Central memory CD8-positive, alpha-beta T cell (primary cell): ENCODE results near the gene MCAT.

Experiments used
- ATAC-seq: fragments of 150-1000 bp; cut with Tn5 transposase; replicated peaks from 2 replicates; pipeline ENCODE4 v1.10.0; 2022; ENCODE audit warnings: mild to moderate bottlenecking, moderate FRiP score, moderate number of reproducible peaks; ENCODE audit not compliant: poor library complexity, severe bottlenecking; ENCODE audit errors: extremely low read depth
- DNase-seq, 2 donors: peaks; one replicate each; pipeline ENCODE4 v3.0.0; 2021; ENCODE audit warnings: low spot score in 2 of 2
- H3K27ac Mint-ChIP-seq: one replicate; pipeline ENCODE4 v1.8.0; 2022; ENCODE audit warnings: low read depth, mild to moderate bottlenecking, moderate library complexity, mixed read lengths
- H3K27me3 Mint-ChIP-seq: one replicate; pipeline ENCODE4 v1.8.0; 2022; ENCODE audit warnings: mixed read lengths
- H3K36me3 Mint-ChIP-seq: one replicate; pipeline ENCODE4 v1.8.0; 2022; ENCODE audit warnings: mild to moderate bottlenecking, moderate library complexity, mixed read lengths; ENCODE audit not compliant: insufficient read depth
- H3K4me1 Mint-ChIP-seq: one replicate; pipeline ENCODE4 v1.8.0; 2022; ENCODE audit warnings: mixed read lengths
- H3K4me3 Mint-ChIP-seq: one replicate; pipeline ENCODE4 v1.8.0; 2022; ENCODE audit warnings: mild to moderate bottlenecking, moderate library complexity, mixed read lengths
- H3K9me3 Mint-ChIP-seq: one replicate; pipeline ENCODE4 v1.8.0; 2022; ENCODE audit warnings: mixed read lengths

Gene MCAT

DNA sequence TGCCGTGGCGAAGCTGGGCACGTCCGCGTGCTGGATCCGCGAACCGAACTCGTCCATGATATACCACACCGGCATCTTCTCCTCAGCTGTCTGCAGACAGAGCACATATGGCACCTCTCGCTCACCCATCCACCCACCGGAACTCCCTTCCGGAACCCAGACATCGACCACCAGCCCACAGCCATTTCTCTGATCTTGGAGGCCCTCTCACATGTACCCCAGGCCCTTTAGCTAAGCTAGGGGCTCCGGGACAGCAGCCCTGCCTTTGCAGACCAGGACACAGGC is 36.7 kb upstream of the MCAT start:
- Mint-ChIP-seq H3K27ac (no peak overlapping the region), H3K36me3 (peaks cover 9% of the 10 kb centered on the region), H3K4me1 (peaks cover 12% of the 10 kb centered on the region), H3K9me3 (no peaks in the 10 kb centered on the region), H3K27me3 (no peaks in the 10 kb centered on the region), H3K4me3 (no peak overlapping the region)
- no peak for DNase-seq
- ATAC-seq, result no peak

DNA sequence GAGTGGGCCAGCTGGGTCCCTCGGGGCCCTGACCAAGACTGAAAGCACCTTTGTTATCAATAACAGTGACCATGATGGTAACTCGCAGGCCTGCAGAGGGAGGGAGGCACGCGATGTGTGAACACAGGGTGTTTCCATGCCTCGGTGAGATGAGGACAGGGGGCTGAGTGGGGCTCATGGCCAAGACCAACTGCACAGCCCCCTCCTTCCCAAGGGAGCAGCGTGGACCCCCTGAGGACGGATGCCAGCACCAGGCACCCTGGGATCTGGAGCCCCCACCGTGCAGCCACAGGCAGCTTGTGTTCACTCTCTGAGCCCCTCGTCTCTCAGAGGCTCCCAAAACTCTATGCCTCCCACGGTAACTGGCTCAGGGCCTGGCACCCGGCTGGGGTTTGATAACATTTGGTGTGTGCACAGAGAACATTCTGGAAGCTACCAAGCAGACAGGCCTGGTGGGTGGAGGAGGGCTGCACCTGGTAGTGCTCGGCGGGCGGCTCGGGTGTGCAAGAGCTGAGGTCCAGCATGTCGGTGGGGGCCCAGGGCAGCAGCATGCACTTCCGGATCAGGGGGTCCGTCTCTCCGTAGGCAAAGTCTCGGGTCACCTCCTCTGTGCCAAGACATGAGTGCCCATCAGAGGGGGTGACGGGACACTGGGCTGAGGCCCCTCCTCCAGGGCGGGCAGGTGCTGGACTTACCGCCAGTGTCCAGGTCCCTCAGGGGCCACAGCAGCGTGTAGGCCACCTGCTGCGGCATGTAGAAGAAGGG is 36.1 kb upstream of the MCAT start:
- H3K27ac Mint-ChIP-seq, result no peak overlapping the region
- no peaks in the 10 kb centered on the region for H3K27me3 Mint-ChIP-seq
- ATAC-seq (no peak), DNase-seq (no peak)
- no peaks in the 10 kb centered on the region for H3K9me3 Mint-ChIP-seq
- H3K36me3 Mint-ChIP-seq, result peaks cover 9% of the 10 kb centered on the region
- peaks cover 9% of the 10 kb centered on the region for H3K4me1 Mint-ChIP-seq
- H3K4me3 Mint-ChIP-seq, result no peak overlapping the region

DNA sequence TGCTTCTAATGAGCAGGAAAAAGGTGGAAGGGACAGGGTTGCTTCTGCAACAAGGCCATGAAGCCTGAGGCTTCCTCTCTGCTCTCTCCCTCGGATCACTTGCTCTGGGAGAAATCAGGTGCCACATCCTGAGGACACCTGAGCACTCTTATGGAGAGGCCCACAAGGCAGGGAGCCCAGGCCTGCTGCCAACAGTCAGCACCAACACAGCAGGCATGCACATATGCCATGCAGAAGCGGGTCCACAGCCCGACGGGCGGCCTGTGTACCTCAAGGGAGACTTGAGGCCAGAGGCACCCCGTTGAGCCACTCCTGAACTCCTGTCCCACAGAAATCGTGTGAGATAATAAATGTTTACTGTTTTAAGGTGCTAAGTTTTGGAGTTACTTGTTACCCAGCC is 34.3 kb upstream of the MCAT start:
- Mint-ChIP-seq H3K27me3 (no peaks in the 10 kb centered on the region), H3K27ac (no peak overlapping the region), H3K36me3 (peaks cover 12% of the 10 kb centered on the region), H3K9me3 (no peaks in the 10 kb centered on the region), H3K4me1 (peaks cover 5% of the 10 kb centered on the region), H3K4me3 (no peak overlapping the region)
- no peak for ATAC-seq
- DNase-seq, result no peak

DNA sequence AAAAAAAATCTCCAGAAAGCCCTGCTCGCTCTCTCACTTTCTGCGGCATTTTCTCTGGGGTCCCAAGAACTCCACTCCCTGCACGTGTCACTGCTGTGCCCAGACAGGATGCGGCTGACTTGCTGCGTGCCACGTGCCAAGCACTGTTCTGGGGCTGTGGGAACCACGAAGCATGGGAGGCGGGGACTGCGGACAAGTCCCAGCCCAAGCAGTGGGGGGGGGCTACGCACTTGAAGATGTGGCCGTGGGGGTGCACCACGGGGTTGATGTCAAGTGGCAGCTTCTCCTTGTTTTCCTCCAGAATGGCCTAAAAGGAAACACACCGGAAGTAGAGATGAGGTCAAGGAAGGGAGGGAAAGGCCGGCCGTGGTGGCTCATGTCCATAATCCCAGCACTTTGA is 32.9 kb upstream of the MCAT start:
- H3K27me3 Mint-ChIP-seq, result no peaks in the 10 kb centered on the region
- no peaks in the 10 kb centered on the region for H3K4me1 Mint-ChIP-seq
- no peak overlapping the region for H3K4me3 Mint-ChIP-seq
- DNase-seq (no peak), ATAC-seq (no peak)
- H3K27ac Mint-ChIP-seq, result no peak overlapping the region
- peaks cover 12% of the 10 kb centered on the region for H3K36me3 Mint-ChIP-seq
- H3K9me3 Mint-ChIP-seq, result no peaks in the 10 kb centered on the region

DNA sequence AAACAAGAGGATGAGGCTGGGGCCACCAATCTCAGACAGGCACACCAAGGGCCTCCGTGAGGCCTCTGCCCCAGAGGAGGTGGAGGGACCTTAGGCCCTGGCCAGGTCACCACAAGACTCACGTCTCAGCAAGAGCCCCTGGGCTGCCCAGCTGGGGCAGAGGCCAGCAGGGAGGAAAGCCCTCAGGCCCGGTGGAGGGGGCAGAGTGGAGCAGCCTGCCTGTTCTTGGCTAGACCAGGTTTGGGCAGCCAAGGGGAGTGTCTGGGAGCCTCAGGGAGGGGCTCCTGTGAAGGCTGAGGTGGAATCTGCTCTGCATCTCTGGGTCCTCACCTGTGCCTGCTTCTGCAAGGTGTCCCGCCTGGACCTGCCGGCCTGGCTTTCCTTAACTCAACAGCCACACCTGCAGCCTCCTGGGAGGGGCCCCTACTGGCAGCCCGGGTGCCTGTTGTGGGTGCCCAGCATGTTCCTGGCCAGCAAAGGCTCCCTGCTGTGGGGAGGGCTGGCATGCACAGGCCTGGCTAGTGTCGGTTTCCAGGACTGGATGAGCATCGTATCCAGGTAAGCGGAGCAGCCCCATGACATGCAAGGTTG is 31.8 kb upstream of the MCAT start:
- DNase-seq (no peak), ATAC-seq (no peak)
- Mint-ChIP-seq H3K4me3 (no peak overlapping the region), H3K36me3 (peaks cover 13% of the 10 kb centered on the region), H3K9me3 (no peaks in the 10 kb centered on the region), H3K27me3 (no peaks in the 10 kb centered on the region), H3K4me1 (no peaks in the 10 kb centered on the region), H3K27ac (no peak overlapping the region)

DNA sequence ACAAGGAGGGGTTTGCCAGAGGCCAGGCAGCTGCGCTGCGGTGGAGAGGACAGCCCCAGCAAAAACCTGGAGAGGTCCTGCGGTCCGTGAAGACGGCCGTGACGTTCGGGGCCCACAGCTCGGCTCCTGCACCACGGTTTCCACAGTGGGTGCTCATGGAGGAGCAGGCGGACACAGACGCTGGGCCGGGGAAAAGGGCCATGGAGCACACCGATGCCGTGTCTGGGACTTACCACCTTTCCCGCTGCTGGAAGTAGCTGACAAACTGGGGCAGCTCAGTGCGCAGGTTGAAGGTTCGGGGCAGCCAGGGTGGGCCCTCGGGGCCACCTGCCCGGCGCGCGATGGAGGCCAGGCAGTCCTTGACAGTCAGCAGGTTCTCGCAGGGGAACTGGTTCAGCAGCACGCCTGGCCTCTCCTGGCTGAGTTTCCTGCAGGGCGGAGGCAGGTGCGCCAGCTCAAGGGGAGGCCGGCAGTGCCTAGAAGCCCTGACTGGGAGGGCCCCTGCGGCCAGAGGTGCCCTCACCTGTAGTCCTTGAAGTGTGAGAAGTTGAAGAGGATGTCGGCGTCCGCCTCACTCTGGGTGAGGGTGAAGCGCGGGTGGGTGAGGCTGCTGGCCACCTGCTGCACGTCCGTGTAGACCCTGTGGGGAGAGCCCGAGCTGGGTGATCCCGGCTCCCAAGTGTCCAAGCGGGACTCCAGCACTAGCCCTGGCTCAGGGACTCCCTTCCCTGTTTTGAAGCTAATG is 30.9 kb upstream of the MCAT start:
- peaks cover 13% of the 10 kb centered on the region for H3K36me3 Mint-ChIP-seq
- DNase-seq (no peak), ATAC-seq (no peak)

DNA sequence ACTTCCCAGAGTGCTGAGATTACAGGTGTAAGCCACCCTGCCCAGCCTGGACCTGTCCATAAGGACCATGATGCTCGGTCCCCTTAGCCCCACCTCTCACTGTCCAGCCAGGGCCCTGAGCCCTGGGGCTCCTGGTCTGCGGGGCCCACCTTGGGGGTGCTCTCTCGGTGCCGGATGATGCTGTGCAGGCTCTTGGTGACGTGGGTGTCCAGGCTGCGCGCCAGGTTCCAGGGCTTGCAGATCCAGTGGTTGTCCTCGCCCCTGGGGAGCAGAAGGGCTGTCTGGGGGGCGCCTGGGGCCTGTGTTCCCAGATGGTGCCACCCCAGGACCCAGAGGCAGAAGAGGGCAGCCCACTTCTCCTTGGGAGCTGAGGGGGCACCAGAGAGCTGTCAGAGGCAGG is 30.4 kb upstream of the MCAT start:
- Mint-ChIP-seq H3K36me3 (peaks cover 10% of the 10 kb centered on the region), H3K4me1 (no peaks in the 10 kb centered on the region), H3K27ac (no peak overlapping the region), H3K4me3 (no peak overlapping the region), H3K9me3 (no peaks in the 10 kb centered on the region), H3K27me3 (no peaks in the 10 kb centered on the region)
- ATAC-seq (no peak), DNase-seq (no peak)

More for the DNA sequence above, 30.9 kb upstream of the MCAT start:
- Mint-ChIP-seq H3K27ac (no peak overlapping the region), H3K4me1 (no peaks in the 10 kb centered on the region), H3K9me3 (no peaks in the 10 kb centered on the region), H3K4me3 (no peak overlapping the region), H3K27me3 (no peaks in the 10 kb centered on the region)

DNA sequence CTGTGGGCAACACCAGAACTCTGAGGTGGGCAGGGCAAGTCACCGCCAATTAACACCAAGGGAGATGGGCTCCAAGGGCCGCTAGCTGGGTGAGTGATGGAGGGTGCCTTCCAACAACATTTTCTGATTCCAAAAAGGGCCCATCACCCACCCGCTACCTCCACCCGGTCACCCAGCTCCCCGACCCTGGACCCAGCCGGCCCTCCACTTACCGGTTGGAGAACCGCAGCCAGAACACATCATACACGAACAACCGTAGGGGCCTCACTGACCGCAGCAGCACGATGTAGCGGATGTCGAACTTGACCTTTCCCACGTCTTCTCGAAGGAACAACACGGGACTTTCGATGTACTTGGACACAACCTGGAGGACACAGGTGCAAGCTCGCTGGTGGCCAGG is 29.0 kb upstream of the MCAT start:
- Mint-ChIP-seq H3K27ac (no peak overlapping the region), H3K36me3 (peaks cover 10% of the 10 kb centered on the region), H3K27me3 (no peaks in the 10 kb centered on the region), H3K9me3 (no peaks in the 10 kb centered on the region), H3K4me3 (no peak overlapping the region), H3K4me1 (no peaks in the 10 kb centered on the region)
- DNase-seq, result no peak
- no peak for ATAC-seq

DNA sequence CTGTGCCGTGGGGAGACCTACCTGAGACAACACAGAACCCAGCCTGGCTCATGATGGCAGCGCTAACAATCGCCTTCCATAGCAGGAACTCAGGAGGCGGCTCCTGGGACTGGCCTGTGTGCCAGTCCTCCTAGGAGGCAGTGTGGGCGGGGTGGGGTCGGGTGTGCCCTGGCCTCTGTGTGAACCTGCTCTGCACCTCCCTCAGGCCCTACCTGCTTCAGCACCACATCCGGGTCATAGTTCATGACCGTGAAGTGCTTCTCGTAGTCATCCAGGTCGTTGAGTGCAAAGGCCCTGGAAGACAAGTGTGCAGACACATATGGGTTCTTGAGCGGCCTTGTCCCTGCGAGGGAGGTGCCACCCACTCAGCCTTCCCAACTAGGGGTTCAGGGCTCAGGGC is 28.4 kb upstream of the MCAT start:
- H3K9me3 Mint-ChIP-seq, result no peaks in the 10 kb centered on the region

DNA sequence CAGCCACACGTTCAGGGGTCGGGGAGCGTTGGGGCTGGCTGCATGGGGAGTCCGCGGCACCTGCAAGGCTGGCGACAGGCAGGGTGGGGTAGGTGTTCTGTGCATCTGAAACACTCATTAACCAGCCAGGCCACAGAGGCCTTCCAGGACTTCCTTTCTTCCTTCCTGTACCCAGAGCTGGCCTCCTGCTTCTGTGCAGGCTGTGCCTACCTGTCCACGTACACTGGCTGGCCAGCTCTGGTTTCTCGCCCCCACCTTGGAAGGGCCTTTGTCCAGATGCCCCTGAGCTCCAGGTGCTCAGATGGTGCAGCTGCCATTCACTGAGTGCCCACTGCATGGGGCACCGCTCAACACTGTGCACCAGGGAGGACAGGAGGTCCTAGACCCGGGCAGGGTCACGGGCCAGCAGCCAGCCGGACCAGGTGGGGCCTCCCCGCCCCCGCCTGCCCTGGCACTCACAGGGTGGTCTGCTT is 27.9 kb upstream of the MCAT start:
- no peaks in the 10 kb centered on the region for H3K27me3 Mint-ChIP-seq
- no peaks in the 10 kb centered on the region for H3K9me3 Mint-ChIP-seq
- ATAC-seq (no peak), DNase-seq (no peak)
- peak overlapping the region; percentile 16 for H3K27ac Mint-ChIP-seq
- peaks cover 14% of the 10 kb centered on the region for H3K36me3 Mint-ChIP-seq
- H3K4me1 Mint-ChIP-seq, result no peaks in the 10 kb centered on the region
- H3K4me3 Mint-ChIP-seq, result no peak overlapping the region

More for the DNA sequence above, 28.4 kb upstream of the MCAT start:
- Mint-ChIP-seq H3K27me3 (no peaks in the 10 kb centered on the region), H3K27ac (peak overlapping the region; percentile 16), H3K4me1 (no peaks in the 10 kb centered on the region), H3K4me3 (no peak overlapping the region), H3K36me3 (peaks cover 10% of the 10 kb centered on the region)
- ATAC-seq (no peak), DNase-seq (no peak)

DNA sequence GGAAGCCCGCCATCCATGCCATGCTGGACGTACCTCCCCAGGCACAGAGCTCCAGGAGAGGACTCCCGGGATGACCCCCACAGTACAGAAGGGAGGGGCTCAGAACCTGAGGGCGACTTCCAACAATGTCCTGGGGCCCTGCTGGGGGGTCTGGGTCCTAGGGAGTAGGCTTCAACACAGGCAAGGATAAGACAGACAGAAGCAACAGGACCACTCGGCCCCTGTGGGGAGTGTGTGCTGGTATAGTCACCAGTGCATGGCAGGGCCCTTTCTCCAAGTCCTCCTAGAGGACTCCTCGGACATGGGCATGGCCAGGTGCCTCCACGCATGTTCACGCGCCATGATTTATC is 26.9 kb upstream of the MCAT start:
- Mint-ChIP-seq H3K9me3 (no peaks in the 10 kb centered on the region), H3K4me1 (no peaks in the 10 kb centered on the region), H3K27me3 (no peaks in the 10 kb centered on the region), H3K36me3 (peaks cover 14% of the 10 kb centered on the region), H3K27ac (no peak overlapping the region), H3K4me3 (no peak overlapping the region)
- DNase-seq, result no peak
- no peak for ATAC-seq

DNA sequence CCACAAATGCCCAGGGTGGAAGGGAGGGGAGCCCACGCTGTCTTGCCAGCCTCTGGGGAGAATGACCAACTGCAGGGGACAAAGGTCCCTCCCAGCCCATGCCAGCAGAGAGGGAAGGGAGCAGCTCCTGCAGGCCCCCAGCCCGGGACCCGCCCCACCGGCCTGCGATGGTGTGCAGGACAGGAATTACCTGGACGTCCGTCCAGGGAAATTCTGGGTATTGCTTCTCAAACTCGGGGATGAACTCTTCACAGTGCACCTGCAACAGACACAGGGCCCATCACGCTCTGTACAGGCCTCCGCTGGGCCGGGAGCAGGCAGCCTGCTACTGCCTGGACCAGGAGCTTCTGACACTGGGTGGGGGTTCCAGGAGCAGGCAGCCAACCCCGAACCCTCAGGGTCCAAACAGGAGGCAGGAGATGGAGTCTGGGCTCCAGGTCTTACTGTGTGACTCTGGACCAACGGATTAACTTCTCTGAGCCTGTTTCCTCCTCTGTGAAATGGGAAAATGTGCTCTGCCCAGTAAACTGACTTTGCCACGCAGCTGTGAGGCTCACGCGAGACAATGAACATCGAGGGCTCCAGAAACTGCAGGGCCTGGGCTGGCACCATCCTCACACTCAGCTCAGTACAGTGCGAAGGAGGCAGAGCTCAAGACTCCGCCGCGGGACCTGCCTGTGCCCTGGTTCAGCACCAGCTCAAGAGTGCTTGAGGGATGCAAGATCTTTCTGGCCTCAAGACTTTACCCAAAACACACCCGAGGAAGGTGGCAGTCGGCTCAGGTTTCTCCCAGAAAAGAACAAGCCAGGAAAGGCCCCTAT is 26.3 kb upstream of the MCAT start:
- peak overlapping the region; percentile 30 for H3K27ac Mint-ChIP-seq

More for the DNA sequence above, 26.3 kb upstream of the MCAT start:
- Mint-ChIP-seq H3K4me1 (peaks cover under 1% of the 10 kb centered on the region), H3K27me3 (no peaks in the 10 kb centered on the region), H3K4me3 (no peak overlapping the region), H3K36me3 (peaks cover 14% of the 10 kb centered on the region), H3K9me3 (no peaks in the 10 kb centered on the region)
- DNase-seq (no peak), ATAC-seq (no peak)
